Neural crest cell (in vitro differentiated cells): ENCODE data around the gene SMOC2. TPM values are rescaled to one million over a fixed set of nuclear protein-coding genes. Genes with fewer than 3 reads are reported as not detected.
A peak's percentile ranks its signal among the peaks of the same experiment; 100 is the strongest.

Experiments used
- DNase-seq: peaks from one replicate; pipeline ENCODE4 v3.0.0; 2021; ENCODE audit warnings: low read depth, mixed read lengths, low spot score
- H3K27ac Mint-ChIP-seq: one replicate; pipeline ENCODE4 v1.8.0; 2021; ENCODE audit warnings: mild to moderate bottlenecking, mixed read lengths; ENCODE audit not compliant: unreplicated experiment
- H3K27me3 Mint-ChIP-seq: 2 replicates; pipeline ENCODE4 v1.8.0; 2021; ENCODE audit warnings: low read depth, mild to moderate bottlenecking, mixed read lengths
- H3K36me3 Mint-ChIP-seq: 2 replicates; pipeline ENCODE4 v1.8.0; 2021; ENCODE audit warnings: low read depth, mild to moderate bottlenecking, mixed read lengths
- H3K4me1 Mint-ChIP-seq: 2 replicates; pipeline ENCODE4 v1.8.0; 2021; ENCODE audit warnings: mixed read lengths
- H3K4me3 Mint-ChIP-seq: one replicate; pipeline ENCODE4 v1.8.0; 2021; ENCODE audit warnings: mild to moderate bottlenecking, mixed read lengths
- H3K9me3 Mint-ChIP-seq: 2 replicates; pipeline ENCODE4 v1.8.0; 2021; ENCODE audit warnings: mixed read lengths
- CTCF ChIP-seq: fragments of 200-600 bp; sonication (generic); conservative IDR thresholded peaks from 2 replicates; pipeline ENCODE4 v1.5.0; 2021; ENCODE audit warnings: antibody characterized with exemption, mild to moderate bottlenecking
- total RNA-seq: library from RNA; stranded (reverse); gene quantifications from 2 replicates; pipeline ENCODE4 v1.2.1, GENCODE V29; 2021

SMOC2 gene
- total RNA-seq, 1 donor from 2014 or later: 0.23 TPM

- no peak for TF ChIP-seq CTCF
- Mint-ChIP-seq H3K27me3 (peaks cover 16% of the 10 kb centered on the region), H3K36me3 (no peaks in the 10 kb centered on the region), H3K9me3 (no peaks in the 10 kb centered on the region), H3K4me3 (no peak overlapping the region), H3K4me1 (peaks cover 14% of the 10 kb centered on the region), H3K27ac (no peak overlapping the region)
- no peak for DNase-seq
Observed at GRCh38 chr6:168601111-168601510, 160.1 kb downstream of the SMOC2 start.

GRCh38 chr6:168601546-168601945 is 160.6 kb downstream of the SMOC2 start:
- DNase-seq: no peak

GRCh38 chr6:168602576-168602975 is 161.6 kb downstream of the SMOC2 start:
- Mint-ChIP-seq H3K27me3 (peaks cover 5% of the 10 kb centered on the region), H3K4me3 (no peak overlapping the region), H3K36me3 (no peaks in the 10 kb centered on the region), H3K9me3 (no peaks in the 10 kb centered on the region), H3K27ac (peak overlapping the region; percentile 58), H3K4me1 (peaks cover 18% of the 10 kb centered on the region)
- TF ChIP-seq CTCF: no peak
- no peak for DNase-seq

More at GRCh38 chr6:168601546-168601945, 160.6 kb downstream of the SMOC2 start:
- Mint-ChIP-seq H3K36me3 (no peaks in the 10 kb centered on the region), H3K27me3 (peaks cover 13% of the 10 kb centered on the region), H3K4me1 (peaks cover 14% of the 10 kb centered on the region), H3K27ac (no peak overlapping the region), H3K9me3 (no peaks in the 10 kb centered on the region), H3K4me3 (no peak overlapping the region)
- TF ChIP-seq CTCF: no peak

GRCh38 chr6:168603234-168603633 is 162.2 kb downstream of the SMOC2 start:
- no peak overlapping the region for H3K4me3 Mint-ChIP-seq
- no peak for DNase-seq
- no peaks in the 10 kb centered on the region for H3K9me3 Mint-ChIP-seq
- peaks cover 24% of the 10 kb centered on the region for H3K4me1 Mint-ChIP-seq
- TF ChIP-seq CTCF: no peak
- H3K36me3 Mint-ChIP-seq: no peaks in the 10 kb centered on the region
- no peaks in the 10 kb centered on the region for H3K27me3 Mint-ChIP-seq
- no peak overlapping the region for H3K27ac Mint-ChIP-seq

GRCh38 chr6:168605964-168606363 is 165.0 kb downstream of the SMOC2 start:
- H3K27me3 Mint-ChIP-seq: no peaks in the 10 kb centered on the region
- no peak for TF ChIP-seq CTCF

GRCh38 chr6:168606722-168607121 is 165.7 kb downstream of the SMOC2 start:
- Mint-ChIP-seq H3K27ac (no peak overlapping the region), H3K4me3 (no peak overlapping the region)
- no peak for TF ChIP-seq CTCF

More at GRCh38 chr6:168605964-168606363, 165.0 kb downstream of the SMOC2 start:
- Mint-ChIP-seq H3K4me1 (peaks cover 30% of the 10 kb centered on the region), H3K4me3 (no peak overlapping the region), H3K36me3 (no peaks in the 10 kb centered on the region), H3K27ac (peak overlapping the region; percentile 57), H3K9me3 (no peaks in the 10 kb centered on the region)
- no peak for DNase-seq

More at GRCh38 chr6:168606722-168607121, 165.7 kb downstream of the SMOC2 start:
- Mint-ChIP-seq H3K4me1 (peaks cover 26% of the 10 kb centered on the region), H3K9me3 (no peaks in the 10 kb centered on the region), H3K27me3 (no peaks in the 10 kb centered on the region), H3K36me3 (no peaks in the 10 kb centered on the region)
- DNase-seq: no peak
